Suppressor macrophage (primary cell): ENCODE results near the gene PVALEF.
A peak's percentile ranks its signal among the peaks of the same experiment; 100 is the strongest.
"Not testable (repeated sequence)": the region's sequence is repeated elsewhere in the genome, so short reads cannot be mapped to it uniquely, and the experiment has no call there.

Experiments used
- DNase-seq, 4 experiments: peaks; one replicate each; pipeline ENCODE4 v3.0.0-alpha.2; 2020 to 2022

The PVALEF gene

DNA sequence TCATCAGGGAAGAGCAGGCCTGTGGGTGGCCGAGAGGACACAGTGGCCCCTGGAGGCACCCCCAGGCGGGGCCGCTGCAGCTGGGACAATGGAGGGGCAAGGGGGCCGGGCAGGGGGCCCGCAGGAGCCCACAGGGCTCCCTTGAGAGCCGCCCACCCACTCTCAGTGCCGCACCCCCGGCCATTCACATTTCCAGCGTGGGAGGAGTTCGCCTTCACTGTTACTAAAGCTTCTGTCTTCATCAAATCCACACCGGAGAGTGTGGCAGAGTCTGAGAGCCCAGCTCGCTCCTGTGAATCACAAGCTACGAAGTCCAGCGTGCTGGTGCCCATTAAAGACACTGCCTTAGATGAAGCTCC, 20.9 kb upstream of the PVALEF start:
- no peak for DNase-seq

DNA sequence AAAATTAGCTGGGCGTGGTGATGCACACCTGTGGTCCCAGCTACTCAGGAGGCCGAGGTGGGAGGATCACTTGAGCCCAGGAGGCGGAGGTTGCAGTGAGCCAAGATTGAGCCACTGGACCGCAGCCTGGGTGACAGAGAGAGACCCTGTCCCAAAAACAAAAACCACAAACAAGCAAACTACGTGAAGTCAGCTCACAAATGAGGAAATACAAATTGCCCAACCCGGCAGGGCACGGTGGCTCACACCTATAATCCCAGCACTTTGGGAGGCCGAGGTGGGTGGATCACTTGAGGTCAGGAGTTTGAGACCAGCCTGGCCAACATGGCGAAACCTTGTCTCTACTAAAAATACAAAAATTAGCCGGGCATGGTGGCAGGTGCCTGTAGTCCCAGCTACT, 19.1 kb upstream of the PVALEF start:
- DNase-seq, result not testable (repeated sequence)

DNA sequence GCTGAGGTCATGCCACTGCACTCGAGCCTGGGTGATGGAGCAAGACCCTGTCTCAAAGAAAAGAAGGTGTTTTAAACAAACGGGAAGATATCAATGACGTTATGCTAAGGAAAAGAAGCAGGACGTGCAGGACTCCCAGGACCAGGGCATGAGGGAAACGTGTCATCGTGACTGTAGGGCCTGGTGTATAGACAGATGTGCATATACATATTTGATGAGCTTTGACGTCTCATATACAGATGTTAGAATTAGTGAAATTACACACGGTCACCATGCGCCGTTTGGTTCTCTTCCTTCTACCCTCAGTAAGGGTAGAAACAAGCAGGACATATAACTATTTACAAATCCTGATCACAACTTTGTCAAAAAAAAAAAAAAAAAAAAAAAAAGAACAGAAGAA, 17.6 kb upstream of the PVALEF start:
- no peak for DNase-seq

DNA sequence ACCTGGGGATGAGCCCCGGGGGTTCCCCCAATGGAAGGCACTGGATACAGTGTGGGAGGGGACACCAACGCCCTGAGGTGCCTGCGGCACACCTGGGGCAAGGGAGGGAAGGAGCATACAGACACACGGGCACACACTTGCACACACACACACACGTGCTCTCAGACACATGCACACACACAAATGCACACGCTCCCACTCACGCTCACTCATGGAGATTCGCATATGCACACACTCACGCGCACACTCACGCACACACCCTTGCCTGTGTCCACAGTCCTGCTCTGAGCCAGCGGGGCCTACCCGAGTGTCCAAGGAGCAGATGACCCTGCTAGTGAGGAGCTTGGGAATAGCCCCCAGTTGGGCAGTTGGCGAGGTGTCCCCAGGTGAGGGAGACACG, 16.7 kb upstream of the PVALEF start:
- no peak for DNase-seq

DNA sequence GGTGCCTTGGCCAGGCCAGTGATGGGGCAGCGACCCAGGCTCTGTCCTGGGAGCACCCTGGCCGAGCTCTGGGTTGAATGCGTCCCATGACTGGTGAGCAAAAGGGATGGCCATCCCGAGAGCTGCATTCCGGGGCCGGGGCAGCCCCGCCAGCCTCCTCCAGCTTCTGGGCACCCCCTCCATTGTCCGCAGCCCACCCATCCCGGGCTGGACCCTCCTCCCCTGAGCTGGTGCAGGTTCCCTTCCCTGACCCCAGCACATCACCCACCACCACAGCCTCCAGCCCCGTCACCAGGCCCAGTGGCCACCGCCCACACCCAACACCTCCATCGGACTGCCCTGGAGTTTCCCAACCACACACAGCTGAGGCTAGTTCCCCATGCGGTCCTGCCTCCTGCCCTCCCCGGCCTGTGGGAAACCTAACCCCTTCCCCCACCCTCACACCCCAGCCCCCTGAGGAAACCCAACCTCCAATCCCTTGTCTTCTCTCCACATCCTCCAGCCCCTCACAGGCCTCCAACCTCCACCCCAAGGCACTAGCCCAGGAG, 16.2 kb upstream of the PVALEF start:
- DNase-seq, result peak; percentile 76 to 93 (median 88)

DNA sequence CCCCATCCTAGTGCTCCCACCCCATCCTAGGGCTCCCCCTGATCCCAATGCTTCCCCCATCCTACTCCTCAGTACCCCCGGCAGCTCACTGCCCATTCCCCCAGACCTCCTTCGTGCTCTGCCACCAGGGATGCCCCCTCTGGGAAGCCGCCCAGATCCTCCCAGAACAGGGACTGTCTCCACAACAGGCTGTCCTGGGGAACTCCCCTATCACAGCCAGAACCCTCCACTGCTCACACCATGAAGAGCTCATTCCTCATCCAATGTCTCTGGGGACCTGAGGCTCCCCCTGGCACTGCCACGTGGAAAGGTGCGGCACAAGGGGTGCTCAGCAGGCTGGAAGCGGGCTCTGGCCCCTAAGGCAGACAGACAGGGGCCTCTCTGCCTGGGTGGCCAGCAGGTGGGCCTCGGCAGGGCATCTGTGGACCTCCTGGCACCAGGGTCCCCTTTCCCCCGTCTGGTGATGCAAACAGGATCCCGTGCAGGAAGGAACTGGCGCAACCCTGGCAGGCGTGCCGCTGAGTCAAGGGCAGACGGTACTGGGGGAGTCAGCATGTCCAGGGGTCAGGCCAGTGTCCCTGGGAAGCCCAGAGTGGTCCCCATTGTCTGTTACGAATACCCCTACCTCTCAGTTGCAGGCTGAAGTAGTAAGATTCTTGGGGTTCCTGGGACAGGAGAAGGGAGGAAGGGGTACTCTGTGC, 14.8 kb upstream of the PVALEF start:
- peak; percentile 89 to 94 (median 90) for DNase-seq

DNA sequence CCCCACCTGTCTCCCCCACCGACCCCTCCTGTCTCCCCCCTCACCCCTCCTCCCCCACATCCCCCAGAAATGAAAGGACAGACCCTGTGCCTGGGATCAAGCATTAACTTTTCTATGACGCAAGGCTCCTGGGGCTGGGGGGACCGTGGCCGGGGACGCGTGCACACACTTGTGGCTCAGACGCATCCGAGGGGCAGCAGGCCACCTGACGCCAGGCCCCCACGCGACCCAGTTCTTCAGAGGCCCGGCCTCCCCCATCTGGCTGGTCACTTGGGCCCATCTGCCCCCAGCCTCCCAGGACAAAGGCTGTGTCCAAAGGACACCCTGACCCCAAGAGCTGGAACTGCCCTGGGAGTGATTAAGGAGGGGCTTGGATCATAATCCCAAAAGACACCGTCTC, 14.0 kb upstream of the PVALEF start:
- DNase-seq, result peak; percentile 17 to 47 (median 31)

DNA sequence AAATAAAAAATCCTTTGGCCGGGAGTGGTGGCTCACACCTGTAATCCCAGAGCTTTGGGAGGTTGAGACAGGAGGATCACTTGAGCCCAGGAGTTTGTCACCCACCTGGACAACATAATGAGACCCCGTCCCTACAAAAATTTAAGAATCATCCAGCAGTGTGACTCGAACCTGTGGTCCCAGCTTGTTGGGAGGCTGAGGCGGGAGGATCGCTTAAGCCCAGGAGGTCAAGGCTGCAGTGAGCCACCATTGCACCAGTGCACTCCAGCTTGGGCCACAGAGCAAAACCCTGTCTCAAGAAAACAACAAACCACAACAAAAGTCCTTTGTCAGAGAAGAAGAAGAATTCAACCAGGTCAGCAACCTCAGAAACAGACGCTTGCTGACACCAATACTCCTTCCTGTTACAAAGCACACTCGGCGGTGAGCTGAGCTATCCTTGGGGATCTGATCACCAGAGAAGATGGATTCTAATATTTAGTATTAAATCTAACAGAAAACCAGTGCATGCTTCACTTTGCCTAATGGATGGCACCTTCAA, 12.9 kb upstream of the PVALEF start:
- DNase-seq, result peak; percentile 73 to 86 (median 80)

DNA sequence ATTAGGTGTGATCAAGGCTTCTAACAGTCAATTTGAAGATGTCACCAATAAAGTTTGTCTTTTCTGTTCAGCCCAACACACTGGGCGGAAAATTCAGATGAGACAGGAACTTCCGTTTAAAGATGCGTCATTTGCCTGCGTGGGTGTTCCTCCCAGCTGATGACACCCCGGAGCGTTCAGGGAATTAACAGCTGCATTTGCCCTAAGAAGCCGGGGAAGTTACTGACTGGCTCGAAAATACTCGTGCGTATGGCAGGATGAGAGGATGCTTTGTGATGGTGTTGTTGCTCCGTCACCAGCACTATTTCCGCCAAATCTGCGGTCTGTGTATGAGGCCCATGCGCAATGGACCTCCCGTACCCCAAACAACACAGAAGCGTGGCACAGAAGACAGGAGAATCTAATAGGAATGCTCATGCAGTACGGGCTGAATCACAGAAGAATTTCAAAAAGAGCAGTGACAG, 11.9 kb upstream of the PVALEF start:
- peak; percentile 95 to 98 (median 96) for DNase-seq

DNA sequence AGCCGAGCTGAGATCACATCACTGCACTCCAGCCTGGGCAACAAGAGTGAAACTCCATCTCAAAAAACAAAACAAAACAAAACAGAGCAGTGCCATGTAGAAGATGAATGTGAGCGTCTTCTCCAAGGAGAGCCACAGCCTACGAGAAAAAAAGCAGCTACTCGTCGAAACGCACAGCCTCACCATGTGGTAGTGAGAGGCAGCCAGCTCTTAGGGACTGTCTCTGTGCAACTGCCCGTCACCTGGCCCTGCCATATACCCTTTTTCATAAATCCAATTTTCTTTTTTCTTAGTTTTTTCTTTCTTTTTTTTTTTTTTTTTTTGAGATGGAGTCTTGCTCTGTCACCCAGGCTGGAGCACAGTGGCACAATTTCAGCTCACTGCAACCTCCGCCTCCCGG, 11.3 kb upstream of the PVALEF start:
- not testable (repeated sequence) for DNase-seq

DNA sequence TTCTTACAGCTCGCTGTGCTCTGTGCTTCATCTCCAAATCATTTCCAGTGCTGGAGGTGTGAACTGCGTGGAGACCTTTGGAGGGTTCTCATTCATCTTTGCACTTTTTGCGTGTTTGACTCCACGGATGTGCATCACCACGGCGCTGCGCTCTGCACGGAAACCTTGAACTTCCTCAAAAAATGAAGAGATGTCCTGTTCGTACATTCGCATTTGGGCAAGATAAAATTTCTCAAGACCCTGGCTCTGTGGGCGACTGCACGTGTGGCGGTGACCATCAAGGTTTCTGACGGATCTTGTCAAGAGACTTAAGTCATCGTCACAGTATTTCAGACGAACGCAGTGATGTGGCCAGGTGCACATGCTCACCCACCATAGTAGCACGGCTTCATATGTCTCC, 10.3 kb upstream of the PVALEF start:
- peak; percentile 83 to 95 (median 90) for DNase-seq

DNA sequence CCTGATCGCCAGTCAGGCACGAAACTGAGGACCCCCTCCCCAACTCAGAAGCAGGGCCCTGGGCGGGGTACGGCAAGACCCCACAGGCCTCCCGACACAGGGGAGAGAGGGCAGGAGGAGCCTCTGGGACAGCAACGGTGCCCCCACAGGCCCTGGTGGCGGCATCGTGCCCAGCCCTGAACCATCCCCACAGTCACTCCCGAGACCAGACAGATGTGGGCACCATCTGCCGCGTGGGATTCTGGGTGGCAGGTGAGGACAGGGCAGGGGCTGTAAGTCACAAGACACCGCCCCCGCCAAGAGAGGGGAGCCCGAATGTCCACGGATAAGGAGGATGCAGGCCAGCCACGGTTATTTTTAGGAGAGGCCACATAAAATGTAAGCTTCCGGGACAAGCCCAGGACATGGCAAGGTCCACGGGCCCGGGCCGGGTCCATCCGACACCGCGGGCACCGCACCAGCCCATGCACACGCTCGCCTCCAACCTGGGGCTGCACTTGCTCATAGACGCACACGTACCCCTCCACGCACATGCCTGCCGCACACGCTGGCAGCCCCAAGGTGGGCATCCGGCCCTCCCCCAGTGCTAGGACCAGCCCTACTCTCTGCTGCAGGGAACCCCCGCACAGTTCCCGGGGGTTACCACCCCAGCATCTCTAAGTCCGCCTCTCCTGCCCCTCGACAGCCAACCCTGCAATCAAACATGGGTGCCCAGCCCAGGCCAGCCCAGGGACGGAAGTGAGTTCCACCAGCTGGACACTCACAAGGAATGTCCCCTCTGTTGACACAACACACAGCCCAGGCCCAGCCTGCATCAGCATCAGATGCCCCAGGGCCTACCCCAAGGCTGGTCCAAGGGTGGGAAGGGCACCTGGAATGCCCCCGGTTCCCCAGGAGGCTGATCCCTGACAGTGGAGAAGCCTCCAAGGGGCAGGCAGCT, 8.2 kb upstream of the PVALEF start:
- DNase-seq, result no peak

DNA sequence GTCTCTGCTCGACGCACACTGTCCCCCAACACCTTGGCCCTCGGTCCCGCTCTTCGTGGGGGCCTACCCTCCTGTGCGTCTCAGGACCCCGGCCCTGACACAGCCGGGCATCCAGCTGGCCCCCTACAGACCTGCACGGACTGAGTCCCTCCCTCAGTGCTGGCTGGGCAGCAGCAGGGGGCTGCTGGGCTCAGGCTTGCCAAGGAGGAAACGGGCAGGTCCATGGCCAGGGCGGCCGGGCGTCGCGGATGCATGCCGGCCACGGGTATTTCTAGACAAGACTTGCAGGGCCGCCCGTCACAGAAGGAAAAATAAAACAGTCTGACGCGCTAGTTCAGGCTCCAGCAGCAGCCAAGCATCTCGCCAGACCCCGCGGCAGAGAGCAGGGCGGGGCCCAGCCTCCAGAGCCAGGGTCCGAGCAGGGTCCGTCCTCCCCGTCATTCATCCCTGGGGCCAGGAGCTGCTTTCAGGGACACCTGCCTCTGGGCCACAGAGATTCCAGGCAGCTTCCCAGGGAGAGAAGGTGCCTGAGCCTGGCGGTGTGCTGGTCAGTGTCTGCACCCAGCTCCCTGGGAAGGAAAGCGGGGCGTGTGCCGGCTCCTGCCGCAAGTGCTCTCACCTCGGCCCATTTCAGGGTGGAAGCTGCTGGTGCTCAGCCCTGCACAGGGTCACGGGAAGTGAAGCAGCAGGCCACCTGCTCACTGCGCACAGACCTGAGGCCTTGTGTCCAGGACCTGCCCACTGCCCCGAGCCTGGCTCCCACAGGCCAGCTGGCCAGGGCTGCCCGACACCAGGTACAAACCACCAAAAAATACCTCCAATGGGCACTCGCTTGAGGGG, 7.2 kb upstream of the PVALEF start:
- no peak for DNase-seq

DNA sequence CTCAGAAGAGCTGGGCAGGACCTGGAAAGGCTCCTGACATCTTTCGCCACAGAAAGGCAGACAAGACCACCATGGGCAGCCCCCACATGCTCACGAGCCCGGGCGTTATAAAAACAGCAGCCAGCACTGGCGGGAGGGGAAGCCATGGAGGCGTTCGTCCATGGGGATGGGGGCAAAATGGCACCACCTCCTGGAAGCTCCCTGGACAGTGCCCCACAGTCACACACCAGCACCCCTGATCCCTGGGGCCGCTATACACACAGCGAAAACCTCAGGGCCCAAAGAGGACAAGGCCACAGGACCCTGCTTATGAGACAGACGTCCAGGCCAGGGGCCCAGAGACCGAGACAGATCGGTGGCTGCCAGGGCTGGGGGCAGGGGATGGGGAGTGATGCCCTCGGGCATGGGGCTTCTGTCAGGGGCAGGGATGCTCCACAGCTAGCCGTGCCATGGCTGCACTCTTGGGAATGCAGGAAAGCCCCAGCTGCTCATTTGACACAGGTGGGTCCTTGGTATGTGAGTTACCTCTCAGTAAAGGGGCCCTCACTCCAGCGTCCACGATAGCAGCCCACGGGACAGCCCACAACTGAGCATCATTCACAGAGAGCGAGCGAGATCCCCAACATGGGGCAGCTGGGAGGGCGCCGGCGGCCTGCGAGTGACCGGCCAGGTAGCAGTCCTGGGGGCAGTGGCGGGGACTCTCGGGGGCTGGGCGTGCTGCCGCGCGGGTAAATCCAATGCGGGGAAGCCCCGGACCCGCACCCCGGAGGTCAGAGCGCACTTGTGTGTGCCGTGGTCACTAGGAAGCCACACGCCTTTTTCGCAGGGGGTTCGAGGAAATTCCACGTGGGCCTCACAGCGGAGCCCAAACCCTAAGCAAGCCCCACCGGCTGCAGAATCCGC, 6.4 kb upstream of the PVALEF start:
- no peak for DNase-seq

DNA sequence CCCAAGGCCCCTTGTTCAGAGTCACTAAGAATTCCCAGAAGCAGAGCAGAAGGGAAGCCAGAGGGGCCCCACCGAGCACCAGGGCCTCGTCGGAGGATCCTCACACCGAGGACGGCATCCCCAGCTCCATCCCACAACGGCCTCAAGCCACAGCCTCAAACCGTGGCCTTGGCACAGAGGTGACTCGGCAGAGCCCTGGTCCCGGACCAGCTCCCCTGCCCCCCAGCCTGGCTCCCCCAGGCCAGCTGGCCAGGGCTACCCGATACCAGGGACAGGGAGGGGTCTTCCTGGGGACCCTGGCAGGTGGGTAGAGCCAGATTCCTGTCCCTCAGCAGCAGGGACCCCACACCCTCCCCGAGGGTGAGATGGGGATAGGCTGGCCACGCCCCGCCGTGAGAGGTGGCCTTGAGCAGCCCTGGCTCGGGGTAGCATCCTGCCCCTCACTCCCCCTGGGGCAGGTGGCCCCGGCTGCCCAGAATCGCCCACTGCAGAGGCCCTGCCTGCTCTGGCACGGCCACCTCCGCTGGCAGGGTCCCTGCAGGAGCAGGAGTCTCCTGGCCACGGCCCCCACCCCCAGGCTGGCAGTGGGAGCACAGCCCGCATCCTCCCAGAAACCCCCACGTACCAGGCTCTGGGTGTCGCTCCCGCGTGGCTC, 5.6 kb upstream of the PVALEF start:
- peak in 3 of 4 experiments; percentile 21 to 43 (median 33) for DNase-seq

DNA sequence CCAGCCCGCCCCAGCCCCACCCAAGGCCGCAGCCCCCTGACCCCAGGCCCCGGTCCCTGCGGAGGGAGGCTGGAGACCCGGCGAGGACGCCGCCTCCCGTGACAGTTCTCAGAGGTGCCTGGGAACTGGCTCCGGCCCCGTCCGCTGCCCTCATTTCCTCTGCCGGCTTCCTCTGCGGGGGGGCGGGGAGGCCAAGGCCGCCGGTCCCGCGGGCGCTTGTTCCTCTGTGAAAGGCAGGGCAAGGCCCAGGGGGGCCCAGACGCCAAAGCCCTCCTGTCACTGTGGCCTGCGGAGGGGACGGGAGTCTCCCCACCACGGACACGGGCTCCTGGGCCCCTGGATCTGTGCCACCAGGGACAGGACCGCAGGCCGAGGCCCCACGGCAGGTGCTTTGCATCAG, 5.0 kb upstream of the PVALEF start:
- DNase-seq, result peak; percentile 85 to 92 (median 88)

DNA sequence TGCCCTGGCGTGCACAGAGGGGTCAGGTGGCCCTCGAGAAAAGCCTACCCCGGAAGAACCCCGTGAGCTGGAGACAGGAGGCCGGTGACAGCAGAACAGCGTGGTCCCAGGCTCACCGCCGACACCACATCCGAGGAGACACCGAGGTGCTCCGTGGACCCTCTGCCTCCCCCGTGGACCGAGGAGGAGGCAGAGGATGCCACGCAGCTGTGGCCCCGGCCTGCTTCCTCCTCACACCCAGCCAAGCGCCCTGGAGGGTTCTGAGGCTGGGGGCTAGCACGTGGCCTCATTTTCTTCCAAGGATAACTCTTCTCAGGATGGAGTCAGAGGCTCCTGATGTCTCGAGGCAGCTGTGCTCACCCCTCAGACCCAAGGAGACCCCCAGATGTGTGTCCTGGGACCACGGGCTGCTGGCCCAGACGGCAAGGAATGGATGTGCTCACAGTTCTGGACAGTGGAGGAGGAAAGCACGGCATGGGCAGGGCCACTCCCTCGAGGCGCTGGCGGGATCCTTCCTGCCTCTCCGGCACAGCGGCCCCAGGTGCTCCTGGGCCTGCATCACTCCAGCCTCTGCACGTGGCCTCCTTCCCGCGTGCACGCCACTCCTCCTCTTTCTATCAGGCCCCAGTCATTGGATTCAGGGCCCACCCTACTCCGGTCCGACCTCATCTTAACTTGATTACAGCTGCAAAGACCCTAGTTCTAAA, 4.4 kb upstream of the PVALEF start:
- DNase-seq, result peak in 2 of 4 experiments; percentile 28 to 44

DNA sequence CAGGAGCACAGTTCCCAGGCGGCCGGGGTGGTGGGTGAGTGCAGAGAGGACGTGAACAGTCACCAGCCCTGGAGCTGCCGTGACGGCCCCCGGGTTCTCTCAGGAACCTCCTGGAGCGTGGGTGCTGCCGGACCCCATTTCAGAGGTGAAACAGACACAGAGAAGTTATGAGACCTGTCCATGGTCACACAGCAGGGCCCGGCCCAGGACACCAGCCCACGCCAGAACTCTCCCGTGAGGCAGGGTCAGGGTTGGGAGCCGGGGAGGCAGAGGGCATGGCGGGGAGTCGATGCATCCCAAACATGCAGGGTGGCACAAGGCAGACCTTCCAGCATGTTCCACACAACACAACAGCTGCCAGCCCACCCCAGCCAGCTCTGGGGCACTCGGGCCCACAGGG, 3.8 kb upstream of the PVALEF start:
- no peak for DNase-seq

DNA sequence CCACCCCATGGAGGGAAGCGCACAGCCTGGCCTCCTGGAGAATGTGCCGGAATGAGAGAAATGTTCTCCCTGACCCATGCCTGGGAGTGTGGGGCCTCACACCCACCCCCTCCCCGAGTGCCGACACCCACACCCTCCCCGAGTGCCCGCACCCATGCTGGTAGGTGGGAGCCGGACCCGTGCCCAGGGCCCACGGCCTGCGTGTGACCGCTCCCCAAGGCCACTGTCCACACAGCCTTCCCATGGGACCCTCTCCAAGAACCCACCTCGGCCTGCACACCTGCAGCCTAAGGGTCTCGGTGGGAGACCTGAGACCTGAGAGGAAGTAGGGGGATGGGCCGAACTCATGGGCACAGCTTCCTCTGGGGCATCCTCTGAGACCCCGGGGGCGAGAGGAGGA, 3.3 kb upstream of the PVALEF start:
- DNase-seq, result no peak

DNA sequence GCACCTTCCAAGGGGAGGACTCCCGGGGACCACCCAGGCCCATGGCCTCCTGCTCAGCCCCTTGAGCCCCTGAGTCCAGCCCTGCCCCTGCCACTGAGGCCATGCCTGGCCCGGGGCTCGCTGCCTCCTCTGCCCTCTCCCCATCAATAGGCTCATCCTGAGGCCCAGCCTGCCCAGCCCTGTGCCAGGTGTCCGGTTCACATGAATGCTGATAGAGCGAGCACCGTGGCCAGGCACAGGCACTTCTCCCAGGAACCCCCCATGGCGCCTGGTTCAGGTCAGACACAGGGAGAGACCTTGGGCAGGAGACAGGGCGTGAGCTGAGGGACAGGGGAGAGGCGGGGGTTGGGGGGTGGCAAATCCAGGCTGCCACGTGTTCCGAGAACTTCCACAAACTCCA, 2.8 kb upstream of the PVALEF start:
- DNase-seq, result no peak
